ENCODE data around the gene ZBTB37.
A peak's percentile ranks its signal among the peaks of the same experiment; 100 is the strongest.
"Not testable (repeated sequence)": the region's sequence is repeated elsewhere in the genome, so short reads cannot be mapped to it uniquely, and the experiment has no call there.

ZBTB37 gene

GRCh38 chr1:173859547-173859946, 8.6 kb upstream of the ZBTB37 start:
- H3K9me3 Mint-ChIP-seq; H3K4me1 Mint-ChIP-seq (ENCODE audit: low read depth); H3K4me3 Mint-ChIP-seq; H3K27ac Mint-ChIP-seq; H3K27me3 Mint-ChIP-seq: not testable (repeated sequence)
- intact Hi-C loops (cut with micrococcal nuclease) = loop anchor here (10.0 kb wide), 1 partner anchor 115 kb away; no protein-coding TSS in a partner anchor
- H3K36me3 Mint-ChIP-seq (ENCODE audit: low read depth) = peaks cover 86% of the 10 kb centered on the region

DNA sequence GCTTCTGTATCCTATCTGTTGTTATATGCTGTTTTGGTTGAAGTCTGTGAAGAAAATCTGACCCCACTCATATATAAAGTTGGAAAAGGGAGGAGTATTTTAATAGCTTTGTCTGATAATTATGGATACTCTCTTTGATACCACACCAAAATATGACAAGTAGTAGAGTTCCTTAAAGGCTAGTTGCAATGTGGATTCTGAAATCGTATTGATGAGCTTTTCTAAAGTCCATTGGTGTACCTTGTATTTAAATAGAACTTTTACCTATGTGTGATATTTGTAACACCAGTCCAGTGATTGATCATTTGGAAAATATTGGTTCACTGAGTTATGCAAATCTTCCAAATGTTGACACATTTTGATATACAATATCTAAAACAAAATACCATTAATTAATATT, 8.1 kb upstream of the ZBTB37 start:
- Mint-ChIP-seq H3K36me3 (ENCODE audit: low read depth) (peaks cover 86% of the 10 kb centered on the region), H3K27ac (no peak overlapping the region), H3K27me3 (no peaks in the 10 kb centered on the region), H3K4me1 (ENCODE audit: low read depth) (peaks cover 10% of the 10 kb centered on the region), H3K4me3 (no peak overlapping the region), H3K9me3 (no peaks in the 10 kb centered on the region)
- intact Hi-C loops (cut with micrococcal nuclease) = no loop called here

DNA sequence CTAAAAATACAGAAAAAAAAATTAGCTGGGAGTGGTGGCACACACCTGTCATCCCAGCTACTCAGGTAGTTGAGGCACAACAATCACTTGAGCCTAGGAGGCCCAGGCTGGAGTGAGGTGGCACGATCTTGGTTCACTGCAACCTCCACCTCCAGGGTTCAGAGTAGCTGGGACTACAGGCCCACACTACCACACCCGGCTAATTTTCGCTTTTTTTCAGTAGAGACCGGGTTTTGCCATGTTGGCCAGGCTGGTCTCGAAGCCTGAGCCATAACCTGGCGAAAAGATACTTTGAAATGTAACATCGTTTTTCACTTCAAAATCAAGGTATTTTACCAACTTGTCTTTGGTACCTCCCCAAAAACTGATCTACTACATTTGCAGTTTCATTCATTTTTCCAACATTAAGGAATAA, 6.4 kb upstream of the ZBTB37 start:
- peaks cover 86% of the 10 kb centered on the region for H3K36me3 Mint-ChIP-seq (ENCODE audit: low read depth)
- no peak overlapping the region for H3K27ac Mint-ChIP-seq
- H3K4me1 Mint-ChIP-seq (ENCODE audit: low read depth) = peaks cover 26% of the 10 kb centered on the region
- intact Hi-C loops (cut with micrococcal nuclease) = no loop called here
- H3K9me3 Mint-ChIP-seq = no peaks in the 10 kb centered on the region
- H3K27me3 Mint-ChIP-seq = no peaks in the 10 kb centered on the region
- H3K4me3 Mint-ChIP-seq = no peak overlapping the region

GRCh38 chr1:173862146-173862768, 5.9 kb upstream of the ZBTB37 start:
- peaks cover 89% of the 10 kb centered on the region for H3K36me3 Mint-ChIP-seq (ENCODE audit: low read depth)
- H3K9me3 Mint-ChIP-seq; intact Hi-C loops (cut with micrococcal nuclease); H3K27me3 Mint-ChIP-seq; H3K4me3 Mint-ChIP-seq; H3K27ac Mint-ChIP-seq: not testable (repeated sequence)
- H3K4me1 Mint-ChIP-seq (ENCODE audit: low read depth) = peaks cover 30% of the 10 kb centered on the region

GRCh38 chr1:173862769-173863223, 5.4 kb upstream of the ZBTB37 start:
- H3K4me1 Mint-ChIP-seq (ENCODE audit: low read depth) = peaks cover 30% of the 10 kb centered on the region
- no peak overlapping the region for H3K4me3 Mint-ChIP-seq
- H3K9me3 Mint-ChIP-seq = no peaks in the 10 kb centered on the region
- peaks cover 89% of the 10 kb centered on the region for H3K36me3 Mint-ChIP-seq (ENCODE audit: low read depth)
- intact Hi-C loops (cut with micrococcal nuclease) = no loop called here
- H3K27ac Mint-ChIP-seq = no peak overlapping the region
- H3K27me3 Mint-ChIP-seq = no peaks in the 10 kb centered on the region

GRCh38 chr1:173863224-173864161, 4.7 kb upstream of the ZBTB37 start:
- Mint-ChIP-seq H3K27ac (no peak overlapping the region), H3K4me1 (ENCODE audit: low read depth) (peaks cover 31% of the 10 kb centered on the region), H3K9me3 (no peaks in the 10 kb centered on the region), H3K4me3 (no peak overlapping the region), H3K36me3 (ENCODE audit: low read depth) (peaks cover 89% of the 10 kb centered on the region), H3K27me3 (no peaks in the 10 kb centered on the region)
- intact Hi-C loops (cut with micrococcal nuclease) = no loop called here

DNA sequence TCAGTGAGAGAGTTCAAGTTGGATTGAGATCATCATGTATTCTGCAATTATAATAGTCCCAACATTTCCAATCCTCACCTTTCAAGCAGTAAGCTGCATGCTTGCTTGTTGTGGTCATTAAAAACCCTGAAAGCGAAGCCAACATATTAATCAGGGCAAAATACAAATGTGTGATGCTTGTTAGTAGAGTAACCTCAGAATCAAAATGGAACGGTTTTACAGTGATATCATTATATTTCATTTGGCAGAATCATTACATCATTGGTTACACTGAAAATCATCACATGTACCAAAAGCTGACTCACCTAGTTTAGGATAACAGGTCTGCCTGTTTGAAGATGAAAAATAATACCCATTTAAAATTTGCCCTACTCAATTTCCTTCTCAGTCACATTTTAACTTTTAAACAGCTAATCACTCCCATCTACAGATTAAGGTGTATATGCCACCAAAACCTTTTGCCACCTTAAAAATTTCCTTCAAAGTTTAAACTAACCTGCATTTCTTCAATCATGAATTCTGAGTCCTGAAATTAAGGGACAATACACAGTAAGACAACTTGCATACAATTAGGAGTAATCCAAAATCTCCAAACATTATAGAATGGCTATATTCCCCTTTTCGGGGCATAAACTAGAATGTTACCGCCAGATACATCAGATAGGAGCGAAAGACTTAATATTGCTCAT, 3.9 kb upstream of the ZBTB37 start:
- Mint-ChIP-seq H3K36me3 (ENCODE audit: low read depth) (peaks cover 86% of the 10 kb centered on the region), H3K27me3 (no peaks in the 10 kb centered on the region), H3K27ac (no peak overlapping the region), H3K4me1 (ENCODE audit: low read depth) (peaks cover 36% of the 10 kb centered on the region), H3K4me3 (no peak overlapping the region), H3K9me3 (no peaks in the 10 kb centered on the region)
- intact Hi-C loops (cut with micrococcal nuclease) = no loop called here

- Mint-ChIP-seq H3K36me3 (ENCODE audit: low read depth) (peaks cover 82% of the 10 kb centered on the region), H3K4me3 (peak overlapping the region; percentile 6), H3K4me1 (ENCODE audit: low read depth) (peaks cover 41% of the 10 kb centered on the region), H3K27me3 (no peaks in the 10 kb centered on the region), H3K9me3 (no peaks in the 10 kb centered on the region), H3K27ac (no peak overlapping the region)
- intact Hi-C loops (cut with micrococcal nuclease) = loop anchor here (5.0 kb wide), 1 partner anchor 1423 kb away; the partner anchor contains the start of gene PIGC
Measured at GRCh38 chr1:173865468-173866164, 2.6 kb upstream of the ZBTB37 start.

GRCh38 chr1:173866413-173867115, 1.6 kb upstream of the ZBTB37 start:
- H3K4me1 Mint-ChIP-seq (ENCODE audit: low read depth) = peaks cover 49% of the 10 kb centered on the region

DNA sequence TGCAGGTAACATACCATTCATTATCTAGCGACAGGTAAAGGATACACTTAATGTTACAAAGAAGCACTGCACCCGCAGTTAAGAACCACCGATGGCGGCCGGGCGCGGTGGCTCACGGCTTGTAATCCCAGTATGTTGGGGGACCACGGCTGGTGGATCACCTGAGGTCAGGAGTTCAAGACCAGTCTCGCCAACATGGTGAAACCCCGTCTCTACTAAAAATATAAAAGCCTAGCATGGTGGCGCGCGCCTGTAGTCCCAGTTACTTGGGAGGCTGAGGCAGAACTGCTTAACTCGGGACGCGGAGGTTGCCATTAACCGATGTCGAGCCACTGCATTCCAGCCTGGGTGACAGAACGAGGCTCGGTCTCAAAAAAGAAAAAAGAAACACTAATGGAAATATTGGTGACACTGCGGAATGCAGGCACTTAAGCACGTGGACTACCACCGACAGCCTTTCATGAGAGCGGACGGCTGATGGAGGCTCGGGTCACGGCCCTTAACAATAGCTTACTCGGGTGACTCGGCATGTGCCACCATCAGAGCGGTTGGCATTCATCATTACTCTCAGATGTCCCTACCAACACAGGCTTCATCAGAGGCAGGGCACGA, 933 bp upstream of the ZBTB37 start:
- Mint-ChIP-seq H3K27ac (peak overlapping the region; percentile 91), H3K4me3 (peak overlapping the region; percentile 98), H3K27me3 (no peaks in the 10 kb centered on the region), H3K4me1 (ENCODE audit: low read depth) (peaks cover 50% of the 10 kb centered on the region), H3K9me3 (no peaks in the 10 kb centered on the region), H3K36me3 (ENCODE audit: low read depth) (peaks cover 79% of the 10 kb centered on the region)
- intact Hi-C loops (cut with micrococcal nuclease) = loop anchor here (5.0 kb wide), 1 partner anchor 1425 kb away; the partner anchor contains the start of gene PIGC

More at GRCh38 chr1:173866413-173867115, 1.6 kb upstream of the ZBTB37 start:
- Mint-ChIP-seq H3K27me3 (no peaks in the 10 kb centered on the region), H3K9me3 (no peaks in the 10 kb centered on the region), H3K27ac (peak overlapping the region; percentile 91), H3K36me3 (ENCODE audit: low read depth) (peaks cover 83% of the 10 kb centered on the region), H3K4me3 (peak overlapping the region; percentile 98)
- intact Hi-C loops (cut with micrococcal nuclease) = loop anchor here (5.0 kb wide), 1 partner anchor 1424 kb away; the partner anchor contains the start of gene PIGC

- Mint-ChIP-seq H3K27ac (peak within 1 kb of the TSS; percentile 91), H3K9me3 (no peaks in the 10 kb centered on the region), H3K36me3 (ENCODE audit: low read depth) (peaks cover 79% of the 10 kb centered on the region), H3K4me3 (peak within 1 kb of the TSS; percentile 98), H3K4me1 (ENCODE audit: low read depth) (peaks cover 50% of the 10 kb centered on the region), H3K27me3 (no peaks in the 10 kb centered on the region)
- intact Hi-C loops (cut with micrococcal nuclease) = loop anchor here (1.0 to 5.0 kb wide), 4 partner anchors 44 to 1426 kb away; partner anchors contain the start of genes CENPL, DARS2, PIGC and PRDX6
Measured at GRCh38 chr1:173867753-173868265, 371 bp upstream of the ZBTB37 start, which contains the start of gene GAS5. TSS of gene GAS5 (minus strand) at chr1:173867989.

DNA sequence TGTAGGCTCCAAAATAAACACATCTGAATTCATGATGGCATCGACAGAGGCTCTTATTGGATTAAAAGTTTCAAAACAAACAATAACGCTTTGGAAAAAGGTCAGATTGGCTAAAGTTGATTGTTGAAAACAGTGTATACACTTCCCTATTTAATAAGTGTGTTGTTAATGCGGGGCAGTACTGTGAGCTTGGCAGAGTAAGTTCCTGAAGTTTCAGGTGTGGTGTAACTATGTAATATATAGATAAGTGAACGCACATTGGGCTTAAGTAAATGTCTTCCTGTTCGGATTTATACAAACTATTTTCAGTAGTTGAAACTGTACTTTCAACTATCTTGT, 810 bp downstream of the ZBTB37 start:
- intact Hi-C loops (cut with micrococcal nuclease) = loop anchor here (2.0 to 5.0 kb wide), 3 partner anchors 292 to 1427 kb away; partner anchors contain the start of genes PIGC and PRDX6
- peaks cover 55% of the 10 kb centered on the region for H3K4me1 Mint-ChIP-seq (ENCODE audit: low read depth)
- H3K27me3 Mint-ChIP-seq = no peaks in the 10 kb centered on the region
- peak overlapping the region; percentile 91 for H3K27ac Mint-ChIP-seq
- H3K9me3 Mint-ChIP-seq = no peaks in the 10 kb centered on the region
- peak overlapping the region; percentile 98 for H3K4me3 Mint-ChIP-seq
- H3K36me3 Mint-ChIP-seq (ENCODE audit: low read depth) = peaks cover 78% of the 10 kb centered on the region
